ENCODE results near the gene YRDC. TPM values are rescaled to one million over a fixed set of nuclear protein-coding genes. Genes with fewer than 3 reads are reported as not detected.

The YRDC gene
- total and polyA plus RNA-seq, 7 experiments from 2014 or later: 13.1 to 30.6 (median 17.0) TPM

GRCh38 chr1:37841652-37842051, 33.6 kb upstream of the YRDC start:
- ATAC-seq (no peak), DNase-seq (no peak)
- Mint-ChIP-seq H3K27me3 (no peaks in the 10 kb centered on the region), H3K36me3 (peaks cover 0 to 30% (median 8%) of the 10 kb centered on the region in 5 donors), H3K9me3 (no peaks in the 10 kb centered on the region), H3K4me1 (peaks cover 13 to 32% (median 27%) of the 10 kb centered on the region in 7 donors), H3K27ac (peak overlapping the region in 1 of 9 donors; percentile 31), H3K4me3 (no peak overlapping the region)
- no peak overlapping the region for H3K27ac ChIP-seq (ENCODE audit: low read depth, low read length)
- ChIA-PET POLR2A (interaction anchor here (1.1 kb wide), 1 partner anchor 9 kb away, joined by 3 read pairs; no protein-coding TSS in a partner anchor), CTCF (no interaction called here)
- H3K27me3 ChIP-seq (ENCODE audit: control insufficient read depth in 2 of 2, insufficient read depth in 2 of 2, low read length in 2 of 2): no peaks in the 10 kb centered on the region
- intact Hi-C loops (cut with micrococcal nuclease): no loop called here
- peaks cover 5 to 53% (median 11%) of the 10 kb centered on the region in 3 experiments for H3K36me3 ChIP-seq (ENCODE audit: control insufficient read depth in 2 of 3, insufficient read depth in 3 of 3, low read length in 3 of 3)
- no peaks in the 10 kb centered on the region for H3K9me3 ChIP-seq (ENCODE audit: control insufficient read depth in 2 of 3, low read length in 3 of 3)
- H3K4me3 ChIP-seq (ENCODE audit: low read length): no peak overlapping the region
- peaks cover 4 to 5% of the 10 kb centered on the region in 2 donors for H3K4me1 ChIP-seq (ENCODE audit: control insufficient read depth in 2 of 2, insufficient read depth in 2 of 2, low read length in 2 of 2)

DNA sequence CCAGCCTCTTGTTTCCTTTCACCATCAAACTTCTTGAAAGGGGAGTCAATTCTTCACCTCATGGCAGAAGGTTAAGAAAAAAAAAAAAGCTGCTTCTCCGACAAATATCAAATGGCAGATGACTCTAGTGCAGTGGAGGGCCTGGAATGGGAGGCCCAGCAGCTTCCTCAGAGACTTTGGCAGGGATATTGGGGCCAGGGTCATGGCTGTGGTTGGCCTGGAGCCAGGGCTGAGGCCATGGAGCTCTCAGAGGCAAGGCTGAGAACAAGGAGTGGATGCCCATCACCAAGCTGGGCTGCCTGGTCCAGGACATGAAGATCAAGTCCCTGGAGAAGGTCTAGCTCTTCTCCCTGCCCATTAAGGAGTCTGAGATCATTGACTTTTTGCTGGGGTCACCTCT, 32.7 kb upstream of the YRDC start:
- POLR2A ChIA-PET: interaction anchor here (1.1 kb wide), 1 partner anchor 9 kb away, joined by 3 read pairs; no protein-coding TSS in a partner anchor
- no peaks in the 10 kb centered on the region for H3K9me3 ChIP-seq (ENCODE audit: control insufficient read depth in 2 of 3, low read length in 3 of 3)
- peaks cover 5 to 59% (median 11%) of the 10 kb centered on the region in 3 experiments for H3K36me3 ChIP-seq (ENCODE audit: control insufficient read depth in 2 of 3, insufficient read depth in 3 of 3, low read length in 3 of 3)
- no peaks in the 10 kb centered on the region for H3K4me1 ChIP-seq (ENCODE audit: control insufficient read depth in 2 of 2, insufficient read depth in 2 of 2, low read length in 2 of 2)
- DNase-seq (no peak), ATAC-seq (no peak)
- CTCF ChIA-PET: no interaction called here
- Mint-ChIP-seq H3K9me3 (no peaks in the 10 kb centered on the region), H3K27ac (no peak overlapping the region), H3K4me1 (peaks cover 6 to 23% (median 18%) of the 10 kb centered on the region in 7 donors), H3K4me3 (no peak overlapping the region), H3K36me3 (peaks cover 0 to 30% (median 11%) of the 10 kb centered on the region in 5 donors), H3K27me3 (no peaks in the 10 kb centered on the region)
- H3K27ac ChIP-seq (ENCODE audit: low read depth, low read length): no peak overlapping the region
- H3K4me3 ChIP-seq (ENCODE audit: low read length): no peak overlapping the region
- H3K27me3 ChIP-seq (ENCODE audit: control insufficient read depth in 2 of 2, insufficient read depth in 2 of 2, low read length in 2 of 2): no peaks in the 10 kb centered on the region
- intact Hi-C loops (cut with micrococcal nuclease): no loop called here

DNA sequence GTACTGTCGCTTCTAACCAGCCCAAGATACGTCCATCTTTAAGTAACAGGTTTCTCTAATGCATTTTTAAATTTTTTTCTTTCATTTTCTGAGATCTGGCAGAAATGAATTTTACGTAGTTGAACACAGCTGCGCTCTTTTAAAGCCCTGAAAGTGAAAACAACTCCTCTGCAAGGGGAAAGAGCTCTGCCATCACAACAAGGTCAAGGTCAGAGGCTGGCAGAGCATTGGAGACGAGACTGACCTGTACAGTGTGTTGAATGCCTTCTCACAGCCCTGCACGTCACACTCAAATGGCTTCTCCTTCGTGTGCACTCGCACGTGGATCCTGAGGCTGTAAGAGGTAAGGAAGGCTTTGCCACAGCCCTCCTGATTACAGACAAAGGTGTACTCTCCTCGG, 31.7 kb upstream of the YRDC start:
- no peaks in the 10 kb centered on the region for H3K9me3 Mint-ChIP-seq
- H3K4me1 Mint-ChIP-seq: peaks cover 6 to 15% (median 10%) of the 10 kb centered on the region in 7 donors
- ChIA-PET POLR2A (no interaction called here), CTCF (no interaction called here)
- H3K27ac Mint-ChIP-seq: no peak overlapping the region
- Histone ChIP-seq H3K36me3 (ENCODE audit: control insufficient read depth in 2 of 3, insufficient read depth in 3 of 3, low read length in 3 of 3) (peaks cover 5 to 65% (median 21%) of the 10 kb centered on the region in 3 experiments), H3K9me3 (ENCODE audit: control insufficient read depth in 2 of 3, low read length in 3 of 3) (no peaks in the 10 kb centered on the region), H3K4me3 (ENCODE audit: low read length) (no peak overlapping the region), H3K27ac (ENCODE audit: low read depth, low read length) (no peak overlapping the region), H3K27me3 (ENCODE audit: control insufficient read depth in 2 of 2, insufficient read depth in 2 of 2, low read length in 2 of 2) (no peaks in the 10 kb centered on the region), H3K4me1 (ENCODE audit: control insufficient read depth in 2 of 2, insufficient read depth in 2 of 2, low read length in 2 of 2) (no peaks in the 10 kb centered on the region)
- peaks cover 3 to 33% (median 10%) of the 10 kb centered on the region in 5 donors for H3K36me3 Mint-ChIP-seq
- H3K4me3 Mint-ChIP-seq: no peak overlapping the region
- no peak for ATAC-seq
- no peak for DNase-seq
- intact Hi-C loops (cut with micrococcal nuclease): no loop called here
- H3K27me3 Mint-ChIP-seq: no peaks in the 10 kb centered on the region

DNA sequence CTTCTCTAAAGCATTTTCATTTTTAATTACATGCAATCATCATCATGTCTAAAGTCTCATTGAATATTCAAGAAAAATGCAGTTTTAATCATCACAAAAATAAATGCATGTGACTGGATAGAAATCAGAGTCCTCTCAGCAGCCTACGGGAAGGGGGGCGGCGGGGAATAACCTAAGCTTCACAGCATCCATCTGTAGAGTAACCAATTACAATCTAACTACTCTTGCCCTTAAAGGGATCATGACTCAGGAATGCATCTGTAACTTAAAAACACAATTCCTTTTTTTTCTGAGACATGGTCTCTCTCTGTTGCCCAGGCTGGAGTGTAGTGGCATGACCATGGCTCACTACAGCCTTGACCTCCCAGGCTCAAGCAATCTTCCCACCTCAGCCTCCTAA, 28.8 kb upstream of the YRDC start:
- no peak overlapping the region for H3K27ac Mint-ChIP-seq
- CTCF ChIA-PET: no interaction called here
- POLR2A ChIA-PET: interaction anchor here (0.6 kb wide), 1 partner anchor 23 kb away, joined by 3 read pairs; no protein-coding TSS in a partner anchor
- H3K36me3 Mint-ChIP-seq: peaks cover 15 to 46% (median 20%) of the 10 kb centered on the region in 5 donors
- H3K4me3 ChIP-seq (ENCODE audit: low read length): no peak overlapping the region
- DNase-seq: no peak
- H3K4me1 ChIP-seq (ENCODE audit: control insufficient read depth in 2 of 2, insufficient read depth in 2 of 2, low read length in 2 of 2): no peaks in the 10 kb centered on the region
- ATAC-seq: no peak
- H3K36me3 ChIP-seq (ENCODE audit: control insufficient read depth in 2 of 3, insufficient read depth in 3 of 3, low read length in 3 of 3): peaks cover 17 to 89% (median 37%) of the 10 kb centered on the region in 3 experiments
- H3K27ac ChIP-seq (ENCODE audit: low read depth, low read length): no peak overlapping the region
- H3K27me3 ChIP-seq (ENCODE audit: control insufficient read depth in 2 of 2, insufficient read depth in 2 of 2, low read length in 2 of 2): no peaks in the 10 kb centered on the region
- peaks cover 0 to 7% (median 0%) of the 10 kb centered on the region in 7 donors for H3K4me1 Mint-ChIP-seq
- intact Hi-C loops (cut with micrococcal nuclease): no loop called here
- H3K27me3 Mint-ChIP-seq: no peaks in the 10 kb centered on the region
- H3K9me3 Mint-ChIP-seq: no peaks in the 10 kb centered on the region
- H3K9me3 ChIP-seq (ENCODE audit: control insufficient read depth in 2 of 3, low read length in 3 of 3): no peaks in the 10 kb centered on the region
- H3K4me3 Mint-ChIP-seq: no peak overlapping the region

DNA sequence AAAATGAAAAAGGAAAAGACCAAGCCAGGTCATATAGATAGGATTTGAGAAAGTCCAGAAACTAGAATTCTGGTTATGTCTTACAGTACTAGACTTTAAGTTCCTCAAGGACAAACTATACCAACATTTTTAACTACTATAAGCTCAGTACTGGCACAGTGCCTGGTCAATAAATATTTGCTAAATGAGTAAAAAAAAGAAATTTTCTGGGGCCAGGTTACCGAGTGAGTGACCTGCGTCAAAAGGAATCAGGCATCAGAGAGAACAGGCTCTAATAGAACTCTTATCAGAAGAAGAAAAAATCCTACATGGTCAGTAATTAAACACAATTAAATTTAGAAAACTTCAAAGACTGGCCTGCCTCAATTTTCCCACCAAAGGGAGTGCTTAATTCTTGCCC, 23.8 kb upstream of the YRDC start:
- no peak for DNase-seq
- Mint-ChIP-seq H3K27me3 (no peaks in the 10 kb centered on the region), H3K4me3 (no peak overlapping the region), H3K4me1 (peaks cover 0 to 7% (median 0%) of the 10 kb centered on the region in 7 donors), H3K27ac (no peak overlapping the region), H3K9me3 (no peaks in the 10 kb centered on the region), H3K36me3 (peaks cover 20 to 50% (median 33%) of the 10 kb centered on the region in 5 donors)
- H3K4me1 ChIP-seq (ENCODE audit: control insufficient read depth in 2 of 2, insufficient read depth in 2 of 2, low read length in 2 of 2): no peaks in the 10 kb centered on the region
- H3K36me3 ChIP-seq (ENCODE audit: control insufficient read depth in 2 of 3, insufficient read depth in 3 of 3, low read length in 3 of 3): peaks cover 15 to 72% (median 27%) of the 10 kb centered on the region in 3 experiments
- ATAC-seq: no peak
- no peak overlapping the region for H3K4me3 ChIP-seq (ENCODE audit: low read length)
- H3K9me3 ChIP-seq (ENCODE audit: control insufficient read depth in 2 of 3, low read length in 3 of 3): no peaks in the 10 kb centered on the region
- H3K27me3 ChIP-seq (ENCODE audit: control insufficient read depth in 2 of 2, insufficient read depth in 2 of 2, low read length in 2 of 2): no peaks in the 10 kb centered on the region
- CTCF ChIA-PET: no interaction called here
- POLR2A ChIA-PET: no interaction called here
- no peak overlapping the region for H3K27ac ChIP-seq (ENCODE audit: low read depth, low read length)
- intact Hi-C loops (cut with micrococcal nuclease): no loop called here

- no peaks in the 10 kb centered on the region for H3K4me1 ChIP-seq (ENCODE audit: control insufficient read depth in 2 of 2, insufficient read depth in 2 of 2, low read length in 2 of 2)
- Mint-ChIP-seq H3K36me3 (peaks cover 20 to 48% (median 29%) of the 10 kb centered on the region in 5 donors), H3K4me3 (no peak overlapping the region), H3K4me1 (peaks cover 0 to 7% (median 0%) of the 10 kb centered on the region in 7 donors), H3K9me3 (no peaks in the 10 kb centered on the region), H3K27me3 (no peaks in the 10 kb centered on the region), H3K27ac (no peak overlapping the region)
- ATAC-seq (no peak), DNase-seq (no peak)
- no peaks in the 10 kb centered on the region for H3K9me3 ChIP-seq (ENCODE audit: control insufficient read depth in 2 of 3, low read length in 3 of 3)
- intact Hi-C loops (cut with micrococcal nuclease): no loop called here
- CTCF ChIA-PET: no interaction called here
- POLR2A ChIA-PET: interaction anchor here (0.7 kb wide), 1 partner anchor 15 kb away, joined by 3 read pairs; no protein-coding TSS in a partner anchor
- H3K27me3 ChIP-seq (ENCODE audit: control insufficient read depth in 2 of 2, insufficient read depth in 2 of 2, low read length in 2 of 2): no peaks in the 10 kb centered on the region
- H3K36me3 ChIP-seq (ENCODE audit: control insufficient read depth in 2 of 3, insufficient read depth in 3 of 3, low read length in 3 of 3): peaks cover 15 to 67% (median 27%) of the 10 kb centered on the region in 3 experiments
- H3K27ac ChIP-seq (ENCODE audit: low read depth, low read length): no peak overlapping the region
- no peak overlapping the region for H3K4me3 ChIP-seq (ENCODE audit: low read length)
Measured at GRCh38 chr1:37831109-37831508, 23.1 kb upstream of the YRDC start.

DNA sequence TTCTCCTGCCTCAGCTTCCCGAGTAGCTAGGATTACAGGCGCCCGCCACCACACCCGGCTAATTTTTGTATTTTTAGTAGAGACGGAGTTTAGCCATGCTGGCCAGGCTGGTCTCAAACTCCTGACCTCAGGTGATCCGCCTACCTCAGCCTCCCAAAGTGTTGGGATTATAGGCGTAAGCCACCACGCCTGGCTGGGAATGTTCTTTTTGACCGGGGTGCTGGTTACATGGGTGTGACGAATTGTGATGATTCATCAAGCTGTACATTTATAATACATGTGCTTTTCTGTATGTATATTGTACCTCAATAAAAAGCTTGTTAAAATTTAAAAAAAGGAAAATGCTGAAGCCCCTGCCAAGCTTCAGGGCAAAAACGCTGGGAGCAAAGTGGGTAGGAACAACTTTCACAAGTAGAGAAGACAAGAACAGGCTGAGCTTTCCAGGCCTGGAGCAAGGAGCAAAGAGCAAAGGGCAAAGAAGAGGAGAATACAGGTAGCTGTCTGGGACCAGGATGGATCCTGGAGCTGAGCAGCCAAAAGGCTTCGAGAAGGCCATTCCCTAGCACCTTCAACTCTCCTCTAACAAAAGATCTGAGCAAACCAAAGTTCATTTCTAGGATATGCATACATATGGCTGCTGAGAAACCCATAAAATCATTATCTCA, 20.5 kb upstream of the YRDC start:
- Mint-ChIP-seq H3K27ac (no peak overlapping the region), H3K9me3 (no peaks in the 10 kb centered on the region), H3K4me3 (no peak overlapping the region), H3K27me3 (no peaks in the 10 kb centered on the region), H3K36me3 (peaks cover 11 to 48% (median 20%) of the 10 kb centered on the region in 5 donors), H3K4me1 (peaks cover 0 to 11% (median 0%) of the 10 kb centered on the region in 7 donors)
- H3K27ac ChIP-seq (ENCODE audit: low read depth, low read length): no peak overlapping the region
- peaks cover 12 to 46% (median 14%) of the 10 kb centered on the region in 3 experiments for H3K36me3 ChIP-seq (ENCODE audit: control insufficient read depth in 2 of 3, insufficient read depth in 3 of 3, low read length in 3 of 3)
- intact Hi-C loops (cut with micrococcal nuclease): no loop called here
- ATAC-seq (no peak), DNase-seq (no peak)
- no peaks in the 10 kb centered on the region for H3K4me1 ChIP-seq (ENCODE audit: control insufficient read depth in 2 of 2, insufficient read depth in 2 of 2, low read length in 2 of 2)
- POLR2A ChIA-PET: interaction anchor here (0.7 kb wide), 1 partner anchor 173 kb away, joined by 4 read pairs; no protein-coding TSS in a partner anchor
- no peak overlapping the region for H3K4me3 ChIP-seq (ENCODE audit: low read length)
- H3K9me3 ChIP-seq (ENCODE audit: control insufficient read depth in 2 of 3, low read length in 3 of 3): no peaks in the 10 kb centered on the region
- CTCF ChIA-PET: no interaction called here
- no peaks in the 10 kb centered on the region for H3K27me3 ChIP-seq (ENCODE audit: control insufficient read depth in 2 of 2, insufficient read depth in 2 of 2, low read length in 2 of 2)

Measured in naive thymus-derived CD4-positive, alpha-beta T cell (primary cell).